ENCODE data around the gene CPD.

- TF ChIP-seq POLR2A (IDR thresholded peaks at IDR 0.05) (no peak), EP300 (IDR thresholded peaks at IDR 0.05) (no peak), POLR2AphosphoS5 (IDR thresholded peaks at IDR 0.05) (no peak), CTCF (IDR thresholded peaks at IDR 0.05) (no peak)
Measured at GRCh38 chr17:30366536-30366935, 12.2 kb upstream of the CPD start.
